Measurements from ENCODE around the gene BOLL. TPM values are rescaled to one million over a fixed set of nuclear protein-coding genes. Genes with fewer than 3 reads are reported as not detected.
"Not testable (repeated sequence)": the region's sequence is repeated elsewhere in the genome, so short reads cannot be mapped to it uniquely, and the experiment has no call there.

Gene BOLL
- total RNA-seq, 1 donor from 2014 or later: not detected

DNA sequence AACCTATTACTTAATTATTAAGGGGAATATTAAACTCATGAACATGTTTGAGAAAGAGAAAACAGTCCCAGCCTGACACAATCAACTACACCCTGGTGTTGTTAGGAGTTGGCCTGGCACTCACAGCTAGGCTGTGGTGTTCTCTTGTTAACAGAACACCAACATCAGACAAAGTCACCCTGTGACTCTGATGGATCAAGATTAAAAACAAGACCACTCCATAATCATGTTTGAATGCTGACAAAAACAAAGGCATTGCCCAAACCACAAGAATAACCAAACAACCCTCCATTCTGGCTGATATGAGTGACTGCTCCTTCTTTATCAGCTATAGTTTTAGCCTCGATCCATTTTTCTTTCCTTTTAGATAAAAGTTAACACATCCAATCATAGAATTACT lies 3.0 kb downstream of the BOLL start:
- Mint-ChIP-seq H3K36me3 (ENCODE audit: low read depth) (no peaks in the 10 kb centered on the region), H3K4me1 (ENCODE audit: low read depth) (peaks cover 7% of the 10 kb centered on the region)
- intact Hi-C loops (cut with micrococcal nuclease): no loop called here

DNA sequence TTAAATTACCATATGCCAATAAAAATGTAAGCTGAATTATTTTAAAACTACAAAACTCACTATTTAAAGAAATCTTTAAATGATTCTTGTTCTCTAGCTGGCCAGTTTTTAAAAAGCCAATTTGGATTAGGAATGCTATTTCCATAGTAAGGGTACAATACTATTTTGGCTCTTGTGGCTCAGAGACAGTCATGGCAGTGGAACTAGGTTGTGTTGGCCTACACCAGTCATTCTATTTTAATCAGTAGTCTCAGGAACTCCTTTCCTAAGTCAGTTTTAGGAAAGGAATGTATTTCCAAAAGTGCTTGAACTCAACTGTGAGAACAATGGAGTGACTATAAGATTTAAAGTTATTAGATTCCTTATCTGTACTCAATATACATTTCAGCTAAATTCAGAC lies 5.9 kb downstream of the BOLL start:
- DNase-seq (ENCODE audit: low spot score): no peak
- intact Hi-C loops (cut with micrococcal nuclease): loop anchor here (5.0 to 10.0 kb wide), 2 partner anchors 264 to 347 kb away; partner anchors contain the start of gene MOB4
- Mint-ChIP-seq H3K9me3 (no peaks in the 10 kb centered on the region), H3K36me3 (ENCODE audit: low read depth) (no peaks in the 10 kb centered on the region), H3K27me3 (ENCODE audit: low read depth) (peaks cover 21% of the 10 kb centered on the region), H3K4me1 (ENCODE audit: low read depth) (peaks cover 4% of the 10 kb centered on the region), H3K4me3 (ENCODE audit: low read depth) (no peak overlapping the region), H3K27ac (no peak overlapping the region)

More for the DNA sequence above, 3.0 kb downstream of the BOLL start:
- Mint-ChIP-seq H3K4me3 (ENCODE audit: low read depth) (no peak overlapping the region), H3K9me3 (no peaks in the 10 kb centered on the region), H3K27me3 (ENCODE audit: low read depth) (peaks cover 19% of the 10 kb centered on the region), H3K27ac (no peak overlapping the region)
- DNase-seq (ENCODE audit: low spot score): no peak

DNA sequence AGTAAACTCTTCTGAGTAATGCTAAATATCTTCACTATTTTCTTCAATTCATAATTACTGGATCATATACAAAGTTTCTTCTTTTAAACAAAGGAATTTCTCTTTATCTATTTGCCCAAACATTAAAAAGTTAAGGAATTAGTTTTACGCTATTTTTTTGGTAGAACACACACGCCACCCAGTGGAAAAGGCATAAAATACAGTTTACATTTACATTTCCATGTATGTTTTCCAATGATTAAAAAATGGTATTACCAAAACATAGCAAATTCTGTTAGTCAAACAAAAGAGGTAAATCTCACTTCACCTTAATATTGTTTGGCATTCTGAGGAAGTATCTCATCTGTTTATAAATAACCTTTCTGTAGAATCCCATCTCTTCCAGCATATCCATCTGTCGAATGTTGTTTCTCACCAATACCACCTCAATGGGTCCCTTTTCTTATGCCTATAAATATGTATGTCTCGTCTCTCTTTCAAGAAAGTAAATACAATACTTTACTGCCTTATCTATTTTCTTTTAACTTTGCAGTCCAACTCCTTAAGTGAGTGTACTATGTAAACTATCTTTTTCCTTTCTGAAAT lies 7.2 kb downstream of the BOLL start:
- Mint-ChIP-seq H3K4me1 (ENCODE audit: low read depth) (peaks cover 4% of the 10 kb centered on the region), H3K27me3 (ENCODE audit: low read depth) (peaks cover 17% of the 10 kb centered on the region), H3K36me3 (ENCODE audit: low read depth) (no peaks in the 10 kb centered on the region), H3K9me3 (no peaks in the 10 kb centered on the region), H3K4me3 (ENCODE audit: low read depth) (no peak overlapping the region), H3K27ac (no peak overlapping the region)
- DNase-seq (ENCODE audit: low spot score): no peak
- intact Hi-C loops (cut with micrococcal nuclease): loop anchor here (1.0 to 10.0 kb wide), 4 partner anchors 71 to 387 kb away; partner anchors contain the start of gene MOB4

DNA sequence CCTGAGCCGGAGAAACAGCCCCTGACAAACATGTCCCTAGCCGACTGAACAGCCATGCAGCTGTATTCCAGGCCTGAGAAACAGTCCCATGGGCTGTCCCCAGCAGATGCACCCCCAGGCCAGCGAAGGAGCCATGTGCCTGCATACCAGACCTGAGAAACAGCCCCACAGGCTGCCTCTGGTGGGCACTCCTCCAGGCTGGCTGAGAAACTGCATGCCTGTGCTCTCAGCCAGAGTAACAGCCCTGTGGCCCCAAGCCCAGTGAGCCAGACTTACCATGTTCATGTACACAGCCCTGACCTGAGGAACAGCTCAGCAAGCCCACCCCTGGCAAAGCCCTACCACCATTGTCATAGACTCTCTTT lies 24.8 kb downstream of the BOLL start:
- Mint-ChIP-seq H3K36me3 (ENCODE audit: low read depth) (no peaks in the 10 kb centered on the region), H3K9me3 (peaks cover 11% of the 10 kb centered on the region), H3K4me3 (ENCODE audit: low read depth) (no peak overlapping the region), H3K27ac (no peak overlapping the region), H3K27me3 (ENCODE audit: low read depth) (peaks cover 21% of the 10 kb centered on the region), H3K4me1 (ENCODE audit: low read depth) (no peaks in the 10 kb centered on the region)
- intact Hi-C loops (cut with micrococcal nuclease): no loop called here
- no peak for DNase-seq (ENCODE audit: low spot score)

- Mint-ChIP-seq H3K4me3 (ENCODE audit: low read depth) (no peak overlapping the region), H3K27ac (no peak overlapping the region), H3K4me1 (ENCODE audit: low read depth) (no peaks in the 10 kb centered on the region), H3K36me3 (ENCODE audit: low read depth) (no peaks in the 10 kb centered on the region), H3K27me3 (ENCODE audit: low read depth) (peaks cover 19% of the 10 kb centered on the region), H3K9me3 (peaks cover 11% of the 10 kb centered on the region)
- no peak for DNase-seq (ENCODE audit: low spot score)
- intact Hi-C loops (cut with micrococcal nuclease): no loop called here
These were observed 25.4 kb downstream of the BOLL start for GRCh38 chr2:197759625-197760292.

- DNase-seq (ENCODE audit: low spot score): no peak
- H3K27me3 Mint-ChIP-seq (ENCODE audit: low read depth): peaks cover 19% of the 10 kb centered on the region
- H3K27ac Mint-ChIP-seq: no peak overlapping the region
- no peaks in the 10 kb centered on the region for H3K36me3 Mint-ChIP-seq (ENCODE audit: low read depth)
- no peak overlapping the region for H3K4me3 Mint-ChIP-seq (ENCODE audit: low read depth)
- no peaks in the 10 kb centered on the region for H3K4me1 Mint-ChIP-seq (ENCODE audit: low read depth)
- H3K9me3 Mint-ChIP-seq: peaks cover 11% of the 10 kb centered on the region
- intact Hi-C loops (cut with micrococcal nuclease): no loop called here
These were observed 26.1 kb downstream of the BOLL start for GRCh38 chr2:197759013-197759412.

DNA sequence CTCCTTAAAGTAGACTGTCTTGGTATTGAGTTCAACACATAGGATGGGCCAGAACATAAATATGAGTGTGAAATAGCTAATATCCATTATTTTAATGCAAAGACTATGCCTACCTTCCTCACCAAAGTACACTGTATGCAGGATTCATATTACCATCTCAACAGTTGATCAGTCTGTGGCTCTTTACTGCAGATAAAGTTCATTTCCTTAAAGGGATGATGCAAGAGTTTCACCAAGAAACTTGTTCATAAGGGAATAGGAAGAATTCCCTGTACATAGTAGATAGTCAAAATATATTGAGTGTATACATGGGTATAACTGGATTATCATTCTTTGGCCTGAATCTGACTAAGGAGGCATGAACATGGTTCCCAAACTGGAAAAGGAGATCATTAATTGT lies 44.9 kb downstream of the BOLL start:
- intact Hi-C loops (cut with micrococcal nuclease): no loop called here
- Mint-ChIP-seq H3K27me3 (ENCODE audit: low read depth) (peaks cover 15% of the 10 kb centered on the region), H3K4me1 (ENCODE audit: low read depth) (no peaks in the 10 kb centered on the region), H3K27ac (no peak overlapping the region), H3K9me3 (no peaks in the 10 kb centered on the region), H3K36me3 (ENCODE audit: low read depth) (no peaks in the 10 kb centered on the region), H3K4me3 (ENCODE audit: low read depth) (no peak overlapping the region)
- no peak for DNase-seq (ENCODE audit: low spot score)

DNA sequence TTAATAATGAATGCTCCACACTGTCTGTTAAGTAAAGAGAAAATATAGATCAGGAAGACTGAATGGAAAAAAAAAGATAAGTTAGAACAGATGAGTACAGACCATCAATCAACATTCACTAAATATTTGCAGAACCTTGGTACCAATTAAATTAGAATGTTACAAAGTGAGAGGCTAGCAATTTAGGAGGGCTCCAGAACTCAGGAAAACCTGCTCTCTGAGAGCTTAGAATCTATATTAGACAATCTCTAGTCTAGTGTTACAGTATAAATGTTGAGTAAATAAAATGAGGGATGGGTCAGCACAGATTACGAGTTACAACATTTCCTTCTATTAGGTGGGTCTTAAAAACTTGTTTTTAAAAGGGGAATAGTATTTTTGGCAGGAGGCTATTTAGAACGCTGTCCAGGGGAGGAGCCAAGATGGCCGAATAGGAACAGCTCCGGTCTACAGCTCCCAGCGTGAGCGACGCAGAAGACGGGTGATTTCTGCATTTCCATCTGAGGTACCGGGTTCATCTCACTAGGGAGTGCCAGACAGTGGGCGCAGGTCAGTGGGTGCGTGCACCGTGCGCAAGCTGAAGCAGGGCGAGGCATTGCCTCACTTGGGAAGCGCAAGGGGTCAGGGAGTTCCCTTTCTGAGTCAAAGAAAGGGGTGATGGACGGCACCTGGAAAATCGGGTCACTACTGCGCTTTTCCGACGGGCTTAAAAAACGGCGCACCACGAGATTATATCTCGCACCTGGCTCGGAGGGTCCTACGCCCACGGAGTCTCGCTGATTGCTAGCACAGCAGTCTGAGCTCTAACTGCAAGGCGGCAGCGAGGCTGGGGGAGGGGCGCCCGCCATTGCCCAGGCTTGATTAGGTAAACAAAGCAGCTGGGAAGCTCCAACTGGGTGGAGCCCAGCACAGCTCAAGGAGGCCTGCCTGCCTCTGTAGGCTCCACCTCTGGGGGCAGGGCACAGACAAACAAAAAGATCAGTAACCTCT lies 56.3 kb downstream of the BOLL start:
- DNase-seq (ENCODE audit: low spot score); H3K27ac Mint-ChIP-seq; H3K27me3 Mint-ChIP-seq (ENCODE audit: low read depth); H3K9me3 Mint-ChIP-seq; intact Hi-C loops (cut with micrococcal nuclease); H3K36me3 Mint-ChIP-seq (ENCODE audit: low read depth); H3K4me1 Mint-ChIP-seq (ENCODE audit: low read depth); H3K4me3 Mint-ChIP-seq (ENCODE audit: low read depth): not testable (repeated sequence)

- Mint-ChIP-seq H3K36me3 (ENCODE audit: low read depth) (no peaks in the 10 kb centered on the region), H3K4me3 (ENCODE audit: low read depth) (no peak overlapping the region), H3K9me3 (no peaks in the 10 kb centered on the region), H3K27me3 (ENCODE audit: low read depth) (no peaks in the 10 kb centered on the region), H3K27ac (no peak overlapping the region), H3K4me1 (ENCODE audit: low read depth) (no peaks in the 10 kb centered on the region)
- no peak for DNase-seq (ENCODE audit: low spot score)
- intact Hi-C loops (cut with micrococcal nuclease): no loop called here
These were observed 58.1 kb downstream of the BOLL start for GRCh38 chr2:197727011-197727410.

- Mint-ChIP-seq H3K9me3 (no peaks in the 10 kb centered on the region), H3K4me1 (ENCODE audit: low read depth) (peaks cover 7% of the 10 kb centered on the region), H3K27ac (no peak overlapping the region), H3K4me3 (ENCODE audit: low read depth) (no peak overlapping the region), H3K27me3 (ENCODE audit: low read depth) (no peaks in the 10 kb centered on the region), H3K36me3 (ENCODE audit: low read depth) (peaks cover 8% of the 10 kb centered on the region)
- no peak for DNase-seq (ENCODE audit: low spot score)
- intact Hi-C loops (cut with micrococcal nuclease): no loop called here
These were observed 67.3 kb downstream of the BOLL start for GRCh38 chr2:197717863-197718262.

GRCh38 chr2:197713271-197713670 lies 71.8 kb downstream of the BOLL start:
- Mint-ChIP-seq H3K27me3 (ENCODE audit: low read depth) (no peaks in the 10 kb centered on the region), H3K9me3 (no peaks in the 10 kb centered on the region), H3K4me1 (ENCODE audit: low read depth) (peaks cover 34% of the 10 kb centered on the region), H3K27ac (no peak overlapping the region), H3K4me3 (ENCODE audit: low read depth) (no peak overlapping the region), H3K36me3 (ENCODE audit: low read depth) (peaks cover 38% of the 10 kb centered on the region)
- intact Hi-C loops (cut with micrococcal nuclease): no loop called here
- DNase-seq (ENCODE audit: low spot score): no peak

DNA sequence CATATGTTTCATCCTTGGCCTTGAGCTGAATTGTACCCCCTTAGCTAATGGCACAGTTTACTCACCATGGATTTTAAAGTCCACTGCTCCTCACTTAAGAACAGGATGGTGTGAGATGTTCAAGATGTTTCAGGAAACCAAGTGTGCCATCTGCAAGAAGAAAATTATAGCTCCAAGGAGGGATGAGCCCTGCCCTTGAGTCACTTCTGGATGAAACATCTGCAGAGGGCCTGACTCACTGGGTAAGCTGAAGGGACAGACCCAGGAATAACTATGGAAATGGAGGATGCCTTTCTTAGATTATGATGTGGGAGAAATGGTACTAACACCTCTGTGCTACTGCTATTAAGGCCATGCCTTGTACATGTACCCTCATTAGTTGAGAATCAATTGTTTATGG lies 73.5 kb downstream of the BOLL start:
- intact Hi-C loops (cut with micrococcal nuclease): no loop called here
- no peak for DNase-seq (ENCODE audit: low spot score)
- Mint-ChIP-seq H3K27ac (no peak overlapping the region), H3K36me3 (ENCODE audit: low read depth) (peaks cover 46% of the 10 kb centered on the region), H3K4me1 (ENCODE audit: low read depth) (peaks cover 42% of the 10 kb centered on the region), H3K9me3 (no peaks in the 10 kb centered on the region), H3K27me3 (ENCODE audit: low read depth) (no peaks in the 10 kb centered on the region), H3K4me3 (ENCODE audit: low read depth) (no peak overlapping the region)

Measured in activated T-helper 2 cell treated with anti-CD3 and anti-CD28 coated beads, Interferon-gamma antibody, Interleukin-2, Interleukin-4, amounts not matched to agents 10 μg/mL and 5 μg/mL and 100 μg/mL, durations not matched to agents 14 hours and 24 hours and 36 hours (primary cell).